HG03064 (cell line): Measurements from ENCODE around the gene CHRDL2.

Experiments
- ATAC-seq: cut with Tn5 transposase; IDR thresholded peaks from one replicate; pipeline ENCODE4 v1.9.1; 2021; ENCODE audit warnings: low read depth; ENCODE audit not compliant: unreplicated experiment

CHRDL2 gene

DNA sequence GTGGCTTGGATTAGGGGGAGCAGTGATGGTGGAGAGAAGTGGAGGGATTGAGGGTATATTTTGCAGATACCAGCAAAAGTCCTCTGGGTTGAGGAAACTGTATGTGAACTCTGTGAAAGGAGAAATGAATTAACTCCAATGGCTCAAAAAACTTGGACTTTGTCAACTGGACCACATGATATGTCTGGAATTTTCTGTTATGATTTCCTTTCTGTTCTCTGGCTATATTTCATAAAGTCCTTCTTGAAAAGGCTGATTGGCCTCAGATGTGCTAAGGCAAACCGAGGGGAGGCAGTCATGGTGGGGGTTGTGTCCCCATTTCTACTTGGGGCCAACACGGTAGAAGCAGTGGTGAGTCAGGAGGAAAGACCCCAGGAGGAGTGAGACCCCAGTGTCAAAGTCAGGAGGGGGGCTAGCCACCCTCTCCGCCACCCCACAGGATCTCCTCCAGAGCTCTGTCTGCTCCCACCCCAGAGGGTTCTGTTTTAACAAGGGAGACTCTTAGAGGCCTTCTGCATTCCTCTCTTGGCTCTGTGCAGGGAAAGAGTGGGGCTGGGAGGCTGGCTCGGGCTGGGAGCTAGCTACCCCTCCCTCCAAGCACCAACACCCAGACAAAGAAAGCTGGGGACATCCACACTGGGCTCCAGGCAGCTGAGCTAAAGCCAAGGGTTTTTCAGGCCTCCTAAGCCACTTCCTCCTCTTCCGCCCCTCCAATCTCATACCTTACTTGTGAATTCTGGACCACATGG is 13.8 kb downstream of the CHRDL2 start:
- ATAC-seq = no peak

DNA sequence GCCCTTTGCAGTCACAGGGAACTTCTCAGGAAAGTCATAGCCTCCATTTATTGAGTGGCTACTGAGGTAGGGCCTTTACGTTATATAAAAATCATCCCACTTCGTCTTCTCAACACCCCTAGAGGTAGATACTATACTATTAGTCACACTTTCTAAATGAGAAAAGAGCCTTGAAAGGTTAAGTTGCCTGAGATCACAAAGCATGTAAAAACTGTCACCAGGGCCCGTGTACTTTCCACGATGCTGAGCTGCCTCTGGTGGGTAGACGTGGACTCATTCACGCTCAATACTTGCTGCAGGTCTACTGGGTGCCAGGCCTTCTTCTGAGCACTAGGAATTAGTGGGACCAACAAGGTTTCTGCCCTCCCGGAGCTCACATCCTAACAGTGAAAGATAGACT is 16.3 kb downstream of the CHRDL2 start:
- ATAC-seq = no peak

DNA sequence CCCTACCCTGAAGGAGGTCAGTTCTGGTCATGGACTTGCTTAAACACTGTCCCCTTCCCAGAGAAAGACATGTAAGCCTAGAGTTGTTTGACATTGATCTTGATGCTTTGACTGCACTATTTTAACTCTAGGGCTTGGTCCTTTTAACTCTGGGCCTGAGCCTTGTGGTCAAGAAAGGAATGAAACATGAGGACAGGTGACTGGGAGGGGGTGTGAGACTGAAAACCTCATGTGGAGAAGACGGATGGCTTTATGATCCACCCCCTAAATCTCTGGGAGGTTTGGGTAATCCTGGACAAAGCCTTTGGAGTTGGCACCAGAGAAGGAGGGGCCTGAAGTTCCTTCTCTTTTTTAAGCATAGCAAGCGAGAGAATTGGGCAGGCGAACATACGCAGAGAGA is 17.5 kb downstream of the CHRDL2 start:
- no peak for ATAC-seq

DNA sequence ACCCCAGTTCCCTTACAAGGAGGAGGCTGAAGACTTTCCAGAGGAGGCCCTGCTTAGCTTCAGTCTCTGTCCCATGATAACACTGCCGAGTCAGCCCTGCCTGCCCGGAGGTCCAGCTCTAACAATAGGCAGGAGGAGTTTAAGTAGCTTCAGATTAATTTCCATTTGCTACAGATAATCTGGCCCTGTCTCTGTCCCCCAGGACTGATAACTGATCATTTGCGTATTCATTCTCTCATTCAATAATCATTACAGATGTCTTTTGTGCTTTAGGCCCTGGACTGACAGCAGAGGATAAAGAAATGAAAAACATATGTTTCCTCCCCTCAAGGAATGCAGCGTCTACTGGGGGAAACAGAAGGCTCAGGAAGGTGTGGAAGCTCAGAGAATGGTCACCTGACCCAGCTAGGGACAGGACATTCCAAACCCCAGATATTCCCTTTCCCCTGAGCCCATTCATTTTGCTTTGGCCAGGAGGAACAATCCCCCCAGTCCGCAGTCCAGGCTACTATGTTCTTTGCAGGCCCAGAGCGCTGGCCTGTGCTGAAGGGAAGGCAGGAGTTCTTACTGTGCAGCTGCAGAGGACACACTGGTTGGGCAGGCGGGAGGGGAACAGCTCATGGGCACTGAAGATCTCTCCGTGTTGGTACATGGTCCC is 20.8 kb downstream of the CHRDL2 start:
- ATAC-seq = no peak

DNA sequence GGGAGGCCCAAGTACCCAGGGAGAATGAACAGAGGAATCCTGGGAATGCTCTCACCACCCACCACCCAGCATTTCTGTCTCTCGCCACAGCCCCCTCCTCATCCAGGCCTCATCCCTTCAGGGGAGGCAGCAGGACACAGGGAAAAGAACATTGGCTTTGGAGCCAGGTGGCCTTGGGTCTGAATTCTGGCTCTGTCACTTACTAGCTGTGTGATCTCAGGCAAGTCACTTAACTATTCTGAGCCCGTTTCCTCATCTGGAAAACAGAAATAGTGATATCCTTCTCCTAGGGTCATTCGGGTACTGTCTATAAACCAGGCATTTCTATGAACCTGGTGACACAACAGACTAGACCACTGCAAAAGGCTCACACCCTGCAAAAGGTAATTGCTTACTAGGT is 22.1 kb downstream of the CHRDL2 start:
- ATAC-seq = no peak

DNA sequence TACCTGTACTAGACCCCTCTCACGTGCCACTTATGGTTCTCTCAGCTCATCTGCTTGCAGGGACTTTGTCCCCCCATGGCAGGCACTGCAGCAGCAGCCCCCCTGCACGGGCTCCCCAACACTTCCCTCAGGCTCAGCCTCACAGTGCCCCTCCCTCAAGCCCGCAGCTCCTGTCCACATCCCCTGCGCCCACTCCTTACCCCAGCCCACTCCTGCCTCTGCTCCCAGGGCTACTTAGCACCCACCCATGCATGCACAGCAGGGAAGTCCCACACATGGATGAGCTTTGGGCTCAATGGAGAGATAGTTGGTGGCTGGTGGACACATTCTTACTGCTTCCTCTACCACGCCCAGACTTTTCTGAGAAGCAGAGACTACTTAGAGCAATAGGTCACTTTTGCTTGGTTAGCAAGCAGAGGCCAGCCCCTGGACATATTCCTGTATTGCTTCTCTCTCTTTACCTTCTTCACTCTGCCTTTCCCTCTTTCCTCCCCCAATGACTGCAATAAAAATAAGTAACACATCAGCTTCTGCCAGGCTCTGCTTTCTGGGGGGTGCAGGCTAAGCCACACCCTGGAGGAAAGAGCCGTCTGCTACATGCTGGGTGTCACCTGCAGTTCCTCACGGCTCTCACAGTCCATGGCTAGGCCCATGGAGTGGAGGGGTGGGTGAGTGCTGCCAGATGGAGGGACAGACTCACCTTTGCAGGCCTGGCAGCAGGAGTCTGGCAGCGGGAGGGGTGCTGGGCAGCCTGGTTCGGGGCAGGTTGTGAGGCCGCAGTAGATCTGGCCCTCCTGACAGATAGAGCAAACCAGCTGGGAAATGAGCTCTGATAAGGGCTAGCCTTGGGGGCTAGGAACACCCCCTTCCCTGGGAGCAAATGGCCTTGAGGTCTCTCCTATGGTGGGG is 23.4 kb downstream of the CHRDL2 start:
- ATAC-seq = no peak

DNA sequence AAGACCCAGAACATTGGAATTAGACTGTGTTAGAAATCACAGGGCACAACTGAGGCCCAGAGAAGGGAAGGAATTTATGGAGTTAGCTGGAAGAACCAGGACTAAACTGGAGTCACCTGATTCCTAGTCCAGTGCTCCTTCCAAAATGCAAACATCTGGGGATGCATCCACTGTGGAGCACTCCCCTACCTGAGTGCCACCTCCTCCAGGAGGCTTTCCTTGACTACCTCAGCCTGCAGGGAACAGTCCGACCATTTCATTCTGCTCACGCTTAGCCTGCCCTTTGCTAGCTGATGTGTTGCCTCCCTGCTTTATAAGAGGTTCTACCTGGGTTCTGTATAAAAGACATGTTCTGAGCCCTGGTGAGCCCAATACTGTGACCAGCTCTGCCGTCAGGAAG is 24.0 kb downstream of the CHRDL2 start:
- no peak for ATAC-seq

DNA sequence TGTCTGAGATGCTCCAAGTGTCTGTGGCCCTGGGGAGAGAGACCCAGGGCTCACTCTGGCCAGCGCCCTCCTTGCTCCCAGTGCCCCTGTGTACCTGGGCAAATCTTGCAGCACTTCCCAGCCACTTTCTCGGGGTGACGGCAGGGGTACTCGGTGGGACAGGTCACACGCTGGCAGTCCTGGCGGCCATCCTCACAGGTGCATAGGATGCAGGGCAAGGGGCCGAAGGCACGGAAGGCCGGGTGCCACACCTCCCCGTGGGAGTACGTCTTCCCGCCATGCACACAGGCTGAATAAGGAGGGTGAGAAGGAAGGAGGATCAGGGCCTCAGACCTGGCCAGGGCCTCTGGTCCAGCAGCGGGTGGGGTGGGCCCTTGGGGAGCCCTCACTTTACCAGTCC is 28.0 kb downstream of the CHRDL2 start:
- ATAC-seq = no peak

DNA sequence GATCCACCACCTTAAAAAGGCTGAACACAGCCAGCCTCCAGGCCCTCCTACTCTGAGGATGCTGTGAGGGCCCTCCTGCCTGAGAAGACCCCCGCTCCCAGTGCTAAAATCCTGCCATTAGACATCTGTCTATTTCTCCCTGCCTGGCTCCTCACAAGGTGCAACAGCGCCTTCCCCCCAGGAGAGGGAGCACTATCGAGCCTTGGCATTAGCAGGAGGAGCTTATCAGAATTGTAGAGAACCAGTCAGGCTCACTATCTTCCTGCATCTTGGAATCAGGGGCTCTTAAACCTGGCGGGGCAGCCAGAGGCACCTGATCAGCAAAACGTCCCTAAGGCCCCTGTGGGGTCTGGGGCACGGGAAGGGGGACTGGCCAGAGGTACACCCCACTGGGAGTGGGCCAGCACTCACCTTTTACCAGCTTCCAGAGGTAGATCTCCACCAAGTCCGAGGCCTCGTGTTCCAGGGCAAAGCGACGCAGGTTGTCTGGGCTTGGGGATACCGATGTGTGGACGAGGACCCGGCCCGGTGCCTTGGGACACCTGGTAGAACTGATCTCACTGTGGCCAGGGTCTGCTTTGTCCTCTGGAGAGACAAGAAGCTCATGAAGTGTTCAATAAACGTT is 28.7 kb downstream of the CHRDL2 start:
- ATAC-seq = no peak

DNA sequence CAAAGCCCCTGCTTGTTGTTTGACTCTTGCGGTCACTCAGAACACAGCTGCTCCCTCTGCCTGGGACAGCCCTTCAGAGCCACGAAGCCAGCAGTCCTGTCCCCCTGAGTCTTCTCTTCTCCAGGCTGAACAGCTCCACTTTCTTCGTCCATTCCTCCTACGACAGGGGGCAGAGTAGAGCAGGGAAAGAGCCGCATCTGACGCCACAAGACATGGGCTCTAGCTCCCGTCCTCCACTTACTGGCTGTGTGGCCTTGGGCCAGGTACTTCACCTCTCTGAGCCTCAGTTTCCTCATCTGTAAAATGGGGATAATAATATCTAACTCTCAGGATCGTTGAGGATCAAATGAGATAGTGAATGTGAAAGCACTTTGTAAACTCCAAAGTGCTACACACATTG is 29.9 kb downstream of the CHRDL2 start:
- no peak for ATAC-seq

DNA sequence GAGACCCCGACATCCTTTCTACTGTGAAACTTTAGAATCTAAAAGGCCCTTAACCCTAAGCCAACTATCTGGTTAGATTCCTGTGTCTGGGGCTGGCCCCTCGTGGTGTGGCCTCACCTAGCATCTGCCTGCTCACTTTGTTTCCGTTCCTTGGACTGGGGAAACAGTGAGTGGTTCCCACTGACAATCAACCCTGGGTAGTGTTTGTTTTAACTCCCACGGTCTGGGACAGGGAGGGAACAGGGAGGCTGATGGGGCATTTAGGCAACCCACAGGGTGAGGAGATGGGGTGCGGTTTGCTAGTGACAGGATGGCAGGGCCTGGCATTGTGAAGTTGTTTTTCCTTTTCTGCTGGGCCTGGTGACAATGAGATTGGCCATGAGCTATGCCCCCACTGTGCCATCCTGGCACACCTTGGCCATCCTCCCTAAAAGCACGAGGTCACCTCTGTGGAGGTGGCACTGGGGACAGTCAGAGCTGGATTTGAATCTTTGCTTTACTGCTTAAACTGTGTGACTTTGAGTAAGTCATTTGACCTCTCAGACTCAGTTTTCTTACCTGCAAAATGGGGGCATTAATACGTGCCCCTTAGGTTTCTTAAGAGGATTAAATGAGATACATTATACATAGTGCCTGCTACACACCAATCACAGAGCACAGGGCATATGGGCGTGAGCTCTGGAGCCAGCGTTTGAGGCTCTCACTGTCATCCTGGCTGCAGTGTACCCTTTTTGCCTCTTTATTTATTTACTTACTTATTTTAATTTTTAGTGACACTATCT is 31.4 kb downstream of the CHRDL2 start:
- no peak for ATAC-seq

DNA sequence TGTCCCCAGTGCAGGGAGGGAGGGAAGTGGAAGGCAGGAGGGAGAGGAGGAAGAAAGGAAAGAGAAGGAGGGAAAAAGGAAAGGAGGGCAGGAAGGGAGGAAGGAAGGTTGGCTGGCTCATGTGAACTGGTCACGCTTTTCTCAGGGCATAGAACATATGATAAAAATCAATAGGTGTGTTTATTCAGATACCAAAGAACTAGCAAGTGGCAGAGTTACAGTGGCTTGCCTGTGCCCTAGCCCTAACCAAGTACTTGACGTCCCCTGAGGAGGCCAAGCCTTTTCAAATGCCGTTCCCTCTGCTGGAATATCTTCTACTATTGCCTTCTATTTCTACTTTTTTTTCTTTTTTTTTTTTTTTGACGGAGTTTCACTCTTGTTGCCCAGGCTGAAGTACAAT is 33.5 kb downstream of the CHRDL2 start:
- ATAC-seq = no peak

DNA sequence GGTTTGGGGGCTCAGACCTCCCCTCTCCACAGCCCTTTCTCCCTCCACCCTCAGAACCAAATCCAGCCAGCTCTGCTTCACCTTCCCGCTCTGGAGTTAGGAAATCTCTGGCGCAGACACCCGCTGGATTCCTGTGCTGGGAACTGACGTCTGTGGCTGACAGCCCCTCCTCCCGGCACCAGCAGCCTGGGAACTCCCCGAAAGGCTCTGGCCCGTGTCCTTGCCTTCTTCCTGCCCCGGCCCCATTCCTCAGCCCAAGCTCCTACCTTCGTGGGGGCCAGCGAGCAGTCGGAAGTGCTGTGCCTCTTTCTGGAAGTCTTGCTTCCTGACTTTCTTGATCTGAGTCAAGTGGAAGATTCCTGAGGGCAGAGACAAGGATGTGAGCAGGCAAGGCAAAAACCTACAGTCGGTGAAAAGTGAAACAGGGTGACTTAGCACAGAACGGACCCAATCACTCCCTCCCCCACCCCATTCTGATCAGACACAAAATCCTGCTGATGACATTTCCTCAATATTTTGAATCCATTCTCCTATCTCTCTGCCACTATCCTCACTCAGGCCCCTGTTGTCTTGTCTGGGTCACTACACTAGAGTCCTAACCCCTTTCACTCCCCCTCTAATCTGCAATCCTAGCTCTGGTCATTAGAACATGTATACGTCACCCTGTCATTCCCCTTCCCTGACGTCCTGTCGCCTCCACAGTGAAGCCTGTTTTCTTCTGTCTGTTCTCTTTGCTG is 34.1 kb downstream of the CHRDL2 start:
- ATAC-seq = no peak

DNA sequence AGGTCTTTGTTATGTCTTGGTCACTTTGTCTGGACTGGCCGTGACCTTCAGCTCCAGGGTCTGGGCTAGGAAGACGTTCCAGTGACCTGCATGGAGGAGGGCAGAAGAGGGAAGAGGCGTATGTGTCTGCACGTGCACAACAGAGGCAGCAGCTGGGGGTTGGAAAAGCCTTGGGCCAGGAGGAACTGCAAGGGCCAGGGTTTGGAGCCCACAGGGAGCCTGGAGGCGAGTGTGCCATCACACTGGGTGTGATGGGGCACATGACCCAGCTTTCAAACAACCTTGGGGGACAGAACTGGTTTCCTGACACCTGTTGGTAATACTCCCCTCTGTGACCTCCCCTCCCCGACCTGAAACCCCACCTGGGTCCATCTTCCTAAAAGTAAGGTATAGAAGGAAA is 34.7 kb downstream of the CHRDL2 start:
- no peak for ATAC-seq

DNA sequence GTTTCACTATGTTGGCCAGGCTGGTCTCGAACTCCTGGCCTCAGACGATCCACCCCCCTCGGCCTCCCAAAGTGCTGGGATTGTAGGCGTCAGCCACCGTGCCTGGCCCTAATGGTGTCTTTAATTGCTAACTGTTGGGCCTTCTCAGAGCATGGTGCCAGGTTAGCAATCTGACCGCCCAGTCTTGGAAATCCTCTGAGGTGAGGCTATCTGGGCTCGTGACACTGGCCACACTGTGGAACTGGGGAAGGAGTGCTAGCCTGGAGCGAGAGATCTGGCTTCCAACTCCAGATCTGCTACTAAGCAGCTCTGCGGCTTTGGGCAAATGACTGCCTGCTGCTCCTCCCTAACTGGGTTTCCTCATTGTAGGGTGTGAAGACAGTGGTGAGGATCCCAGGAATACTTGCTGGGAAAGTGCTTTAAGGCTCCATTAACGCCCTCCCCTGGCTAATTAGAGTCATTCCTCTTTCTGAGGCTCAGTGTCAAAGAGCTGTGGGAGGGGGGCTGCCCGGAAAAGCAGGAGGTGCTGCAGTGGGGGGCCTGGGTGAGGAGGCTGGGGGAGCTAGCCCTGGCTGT is 35.4 kb downstream of the CHRDL2 start:
- no peak for ATAC-seq

DNA sequence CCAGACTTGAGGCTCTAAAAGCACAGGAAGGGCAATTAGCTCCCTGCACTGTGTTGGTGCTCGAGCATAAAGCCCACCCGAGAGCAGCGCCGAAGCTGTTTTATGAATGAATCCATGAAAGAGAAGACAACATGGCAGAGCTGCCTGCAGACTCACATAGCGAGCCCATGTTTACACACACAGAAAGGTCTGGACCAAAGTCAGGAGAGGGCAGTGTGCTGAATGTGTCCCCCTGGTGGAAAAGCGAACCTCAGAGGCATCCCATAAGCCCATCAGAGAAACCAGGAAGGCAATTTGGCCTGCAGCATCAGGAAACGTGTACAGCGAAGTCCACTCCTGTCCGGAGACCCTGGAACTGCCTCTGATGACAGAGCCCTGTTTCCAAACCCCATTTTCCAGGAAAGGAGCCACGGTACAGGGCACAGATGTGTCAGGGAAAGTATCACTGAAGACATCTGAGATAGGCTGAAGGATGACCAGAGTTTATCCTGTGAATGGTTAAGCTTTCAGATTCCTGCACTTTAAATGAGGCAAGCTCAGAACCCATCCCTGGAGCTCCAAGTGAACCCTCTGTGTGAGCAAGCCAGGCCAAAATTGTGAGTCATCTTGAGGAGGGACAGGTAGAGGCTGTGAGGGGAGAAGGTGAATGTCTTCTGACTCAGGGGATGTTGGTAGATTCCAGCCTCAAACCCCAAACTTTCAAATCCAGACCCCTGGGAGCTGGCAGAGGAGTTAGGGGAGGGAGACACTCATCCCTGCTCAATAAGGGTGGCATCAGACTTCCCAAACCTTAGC is 36.9 kb downstream of the CHRDL2 start:
- no peak for ATAC-seq

DNA sequence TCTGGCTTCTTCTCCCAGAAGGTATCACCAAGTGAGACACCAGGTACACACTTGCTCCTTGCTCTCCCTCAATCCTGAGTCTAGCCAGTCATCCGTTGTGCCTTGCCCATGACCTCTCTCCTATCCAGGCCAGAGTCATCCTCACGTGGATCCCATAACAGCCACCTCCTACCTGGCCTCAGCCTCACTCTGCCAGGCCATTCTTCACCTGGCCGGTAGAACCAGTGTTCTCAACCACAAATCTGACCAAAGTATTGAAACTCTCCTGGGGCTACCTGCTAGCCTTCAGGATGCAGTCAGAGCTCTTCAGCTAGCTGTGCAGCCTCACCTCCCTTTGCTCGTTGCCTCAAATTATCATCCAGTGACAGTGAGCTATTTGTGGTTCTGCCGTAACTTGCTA is 37.7 kb downstream of the CHRDL2 start:
- ATAC-seq = no peak

DNA sequence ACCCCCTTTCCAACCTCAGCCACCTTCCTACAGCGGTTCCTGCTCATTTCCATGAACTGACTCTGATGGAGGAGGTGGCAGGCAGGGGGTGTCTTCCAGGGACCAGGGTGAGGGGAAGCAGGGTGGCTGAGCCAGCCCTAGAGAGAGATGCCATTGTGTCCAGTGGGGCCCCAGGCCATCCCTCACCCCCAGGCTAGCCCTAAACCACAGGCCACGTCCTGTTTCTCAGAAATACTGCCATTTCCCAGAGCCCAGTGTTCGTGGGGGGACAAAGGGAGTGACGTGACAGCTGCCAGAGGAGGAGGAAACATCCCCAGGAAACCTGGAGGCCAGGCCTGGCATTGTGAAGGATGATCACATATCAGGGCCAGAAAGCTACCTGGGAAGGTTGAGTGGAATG is 39.5 kb downstream of the CHRDL2 start:
- no peak for ATAC-seq
